ENCODE results near the gene PDHB. TPM values are rescaled to one million over a fixed set of nuclear protein-coding genes. Genes with fewer than 3 reads are reported as not detected.

Gene PDHB
- polyA plus RNA-seq, 1 donor (not counting 4 experiments of a cell fraction or from before 2014, with no cell fraction given), result 78.9 TPM

DNA sequence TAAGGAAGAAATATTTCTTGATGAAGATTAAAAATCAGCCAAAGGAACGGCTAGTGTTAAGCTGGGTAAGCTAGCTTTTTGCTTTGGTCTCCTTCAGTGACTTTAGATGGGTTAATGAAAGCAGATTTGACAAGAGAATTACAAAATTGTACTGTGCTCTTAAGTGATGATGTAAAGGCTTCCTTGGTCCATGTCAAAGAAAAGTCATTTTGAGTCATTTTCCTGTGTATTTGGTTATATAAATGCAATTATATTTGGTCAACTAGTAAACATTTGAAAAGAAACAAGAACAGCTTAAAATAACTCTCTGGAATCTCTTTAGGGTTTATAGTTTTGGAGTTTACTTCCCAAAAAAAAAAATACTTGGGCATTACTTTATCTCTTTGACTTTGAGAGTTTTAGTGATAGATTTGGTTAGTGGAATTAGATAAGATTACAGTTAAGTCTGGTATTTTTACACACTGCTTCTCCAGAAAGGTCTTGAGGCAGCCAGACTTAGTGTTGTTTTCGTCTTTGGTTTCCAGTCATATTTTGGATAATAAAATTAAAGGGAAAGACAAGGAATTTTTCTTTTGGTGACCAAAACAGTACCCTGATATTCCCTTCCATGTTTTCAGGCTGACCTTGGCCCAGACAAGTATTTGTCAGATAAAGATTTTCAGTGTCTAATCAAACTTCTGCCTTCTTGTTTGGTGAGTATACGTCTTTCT is 42.3 kb downstream of the PDHB start:
- Histone ChIP-seq H3K36me3 (ENCODE audit: control insufficient read depth in 2 of 2, extremely low read depth in 1 of 2, insufficient read depth in 2 of 2, low read length in 2 of 2) (peaks cover 0 to 6% of the 10 kb centered on the region in 2 experiments), H2AFZ (ENCODE audit: control insufficient read depth, low read length) (no peak overlapping the region), H3K79me2 (ENCODE audit: control insufficient read depth, insufficient read depth, low read length) (no peaks in the 10 kb centered on the region), H3K27ac (ENCODE audit: control insufficient read depth, insufficient read depth, low read length) (no peak overlapping the region), H3K27me3 (ENCODE audit: control insufficient read depth, extremely low read depth, insufficient read depth, low read length) (no peaks in the 10 kb centered on the region), H4K20me1 (ENCODE audit: control insufficient read depth, extremely low read depth, insufficient read depth, low read length) (no peaks in the 10 kb centered on the region), H3K9me3 (ENCODE audit: control insufficient read depth, low read depth, low read length) (no peaks in the 10 kb centered on the region), H3K9ac (ENCODE audit: control insufficient read depth, extremely low read depth, insufficient read depth, low read length) (no peak overlapping the region), H3K4me1 (ENCODE audit: control insufficient read depth, extremely low read depth, insufficient read depth, low read length) (peaks cover 3% of the 10 kb centered on the region), H3K4me3 (ENCODE audit: control insufficient read depth in 2 of 3, extremely low read depth in 1 of 3, insufficient read depth in 2 of 3, low read depth in 1 of 3, low read length in 3 of 3) (no peak overlapping the region), H3K9me1 (ENCODE audit: control insufficient read depth, extremely low read depth, insufficient read depth, low read length) (no peaks in the 10 kb centered on the region), H3K4me2 (ENCODE audit: control insufficient read depth, extremely low read depth, insufficient read depth, low read depth, low read length) (no peak overlapping the region)
- no peak for FAIRE-seq
- no peak for DNase-seq (ENCODE audit: low read depth, low spot score)
- dilution Hi-C loops (cut with MboI; ENCODE audit: extremely low pct_ligation_motif_present, low sequenced_read_pairs), result no loop called here
- no peak for TF ChIP-seq CTCF (optimal IDR thresholded peaks at IDR 0.05 in 1 of 3, IDR thresholded peaks at IDR 0.05 in 1 of 3, conservative IDR thresholded peaks at IDR 0.05 in 1 of 3; ENCODE audit: extremely low read depth in 1 of 3, insufficient read depth in 2 of 3, low read length in 3 of 3)
- TF ChIP-seq EZH2 (IDR thresholded peaks at IDR 0.05; ENCODE audit: low read length), result no peak

GRCh38 chr3:58388550-58389091 is 45.0 kb downstream of the PDHB start:
- FAIRE-seq, result no peak
- dilution Hi-C loops (cut with MboI; ENCODE audit: extremely low pct_ligation_motif_present, low sequenced_read_pairs), result no loop called here
- H4K20me1 ChIP-seq (ENCODE audit: control insufficient read depth, extremely low read depth, insufficient read depth, low read length), result no peaks in the 10 kb centered on the region
- no peaks in the 10 kb centered on the region for H3K36me3 ChIP-seq (ENCODE audit: control insufficient read depth in 2 of 2, extremely low read depth in 1 of 2, insufficient read depth in 2 of 2, low read length in 2 of 2)
- peaks cover 4% of the 10 kb centered on the region for H3K9me1 ChIP-seq (ENCODE audit: control insufficient read depth, extremely low read depth, insufficient read depth, low read length)
- H3K4me3 ChIP-seq (ENCODE audit: control insufficient read depth in 2 of 3, extremely low read depth in 1 of 3, insufficient read depth in 2 of 3, low read depth in 1 of 3, low read length in 3 of 3), result no peak overlapping the region
- no peak overlapping the region for H2AFZ ChIP-seq (ENCODE audit: control insufficient read depth, low read length)
- no peak overlapping the region for H3K27ac ChIP-seq (ENCODE audit: control insufficient read depth, insufficient read depth, low read length)
- no peak for TF ChIP-seq CTCF (optimal IDR thresholded peaks at IDR 0.05 in 1 of 3, IDR thresholded peaks at IDR 0.05 in 1 of 3, conservative IDR thresholded peaks at IDR 0.05 in 1 of 3; ENCODE audit: extremely low read depth in 1 of 3, insufficient read depth in 2 of 3, low read length in 3 of 3)
- TF ChIP-seq EZH2 (IDR thresholded peaks at IDR 0.05; ENCODE audit: low read length), result no peak
- H3K4me2 ChIP-seq (ENCODE audit: control insufficient read depth, extremely low read depth, insufficient read depth, low read depth, low read length), result no peak overlapping the region
- DNase-seq (ENCODE audit: low read depth, low spot score), result no peak
- H3K4me1 ChIP-seq (ENCODE audit: control insufficient read depth, extremely low read depth, insufficient read depth, low read length), result peaks cover 18% of the 10 kb centered on the region
- H3K79me2 ChIP-seq (ENCODE audit: control insufficient read depth, insufficient read depth, low read length), result no peaks in the 10 kb centered on the region
- H3K9ac ChIP-seq (ENCODE audit: control insufficient read depth, extremely low read depth, insufficient read depth, low read length), result no peak overlapping the region
- no peaks in the 10 kb centered on the region for H3K27me3 ChIP-seq (ENCODE audit: control insufficient read depth, extremely low read depth, insufficient read depth, low read length)
- H3K9me3 ChIP-seq (ENCODE audit: control insufficient read depth, low read depth, low read length), result no peaks in the 10 kb centered on the region

All from keratinocyte (primary cell).